ENCODE results near the gene EFNB2.

The EFNB2 gene

GRCh38 chr13:106536244-106537034 lies 977 bp upstream of the EFNB2 start:
- peak; percentile 99 for TF ChIP-seq CTCF (IDR thresholded peaks at IDR 0.05; ENCODE audit: extremely low read depth, insufficient read depth, missing control alignments)
- in situ Hi-C loops (cut with MboI; ENCODE audit: low pct_unique_long_range_greater_than_20kb, low sequenced_read_pairs, unreplicated experiment): no loop called here

GRCh38 chr13:106534639-106535551 lies 567 bp downstream of the EFNB2 start:
- no peak for TF ChIP-seq CTCF (IDR thresholded peaks at IDR 0.05; ENCODE audit: extremely low read depth, insufficient read depth, missing control alignments)
- in situ Hi-C loops (cut with MboI; ENCODE audit: low pct_unique_long_range_greater_than_20kb, low sequenced_read_pairs, unreplicated experiment): no loop called here
- peak; percentile 57 for DNase-seq (ENCODE audit: low spot score)

More at GRCh38 chr13:106536244-106537034, 977 bp upstream of the EFNB2 start:
- peak; percentile 84 for DNase-seq (ENCODE audit: low spot score)

- in situ Hi-C loops (cut with MboI; ENCODE audit: low pct_unique_long_range_greater_than_20kb, low sequenced_read_pairs, unreplicated experiment): no loop called here
- no peak for TF ChIP-seq CTCF (IDR thresholded peaks at IDR 0.05; ENCODE audit: extremely low read depth, insufficient read depth, missing control alignments)
- DNase-seq (ENCODE audit: low spot score): peak; percentile 28
These were observed 1.4 kb downstream of the EFNB2 start for GRCh38 chr13:106533943-106534638.

- TF ChIP-seq CTCF (IDR thresholded peaks at IDR 0.05; ENCODE audit: extremely low read depth, insufficient read depth, missing control alignments): peak; percentile 47
- in situ Hi-C loops (cut with MboI; ENCODE audit: low pct_unique_long_range_greater_than_20kb, low sequenced_read_pairs, unreplicated experiment): no loop called here
- DNase-seq (ENCODE audit: low spot score): peak; percentile 41
These were observed 2.1 kb downstream of the EFNB2 start for GRCh38 chr13:106533101-106533942.

GRCh38 chr13:106532111-106532929 lies 3.1 kb downstream of the EFNB2 start:
- in situ Hi-C loops (cut with MboI; ENCODE audit: low pct_unique_long_range_greater_than_20kb, low sequenced_read_pairs, unreplicated experiment): no loop called here
- no peak for TF ChIP-seq CTCF (IDR thresholded peaks at IDR 0.05; ENCODE audit: extremely low read depth, insufficient read depth, missing control alignments)
- no peak for DNase-seq (ENCODE audit: low spot score)

All from GM13977 (cell line).